Loucy (cell line): ENCODE results near the gene EP400.

Experiments used
- H2AFZ ChIP-seq: fragments of 200-600 bp; sonication (generic); 2 replicates; pipeline ENCODE4 v1.6.0; 2016; ENCODE audit warnings: antibody characterized with exemption, mild to moderate bottlenecking, low read length, moderate library complexity
- H3F3A ChIP-seq: fragments of 200-600 bp; 2 replicates; pipeline ENCODE4 v1.6.0; 2016; ENCODE audit warnings: antibody characterized with exemption, low read depth, mild to moderate bottlenecking
- H3K27me3 ChIP-seq: fragments of 200-600 bp; sonication (generic); 2 replicates; pipeline ENCODE4 v1.6.1; 2014; ENCODE audit warnings: low read length, mild to moderate bottlenecking; ENCODE audit not compliant: insufficient read depth, poor library complexity, severe bottlenecking
- H3K36me3 ChIP-seq: fragments of 200-600 bp; sonication (generic); 2 replicates; pipeline ENCODE4 v1.6.1; 2016; ENCODE audit warnings: low read length; ENCODE audit not compliant: insufficient read depth
- H3K4me1 ChIP-seq: fragments of 200-600 bp; sonication (generic); 2 replicates; pipeline ENCODE4 v1.5.1; 2014; ENCODE audit warnings: low read length, mild to moderate bottlenecking; ENCODE audit not compliant: insufficient read depth, poor library complexity, severe bottlenecking
- H3K4me2 ChIP-seq: fragments of 200-600 bp; sonication (generic); 2 replicates; pipeline ENCODE4 v1.6.0; 2014; ENCODE audit warnings: antibody characterized with exemption, low read length, low read depth, mild to moderate bottlenecking; ENCODE audit not compliant: poor library complexity, severe bottlenecking
- H3K4me3 ChIP-seq: fragments of 200-600 bp; sonication (generic); 2 replicates; pipeline ENCODE4 v1.5.1; 2014; ENCODE audit warnings: low read length, mild to moderate bottlenecking, mixed read lengths; ENCODE audit not compliant: poor library complexity, severe bottlenecking
- H3K79me2 ChIP-seq: fragments of 200-600 bp; sonication (generic); 2 replicates; pipeline ENCODE4 v1.6.1; 2014; ENCODE audit warnings: low read length; ENCODE audit not compliant: insufficient read depth
- H3K9ac ChIP-seq: fragments of 200-600 bp; sonication (generic); 2 replicates; pipeline ENCODE4 v1.6.0; 2014; ENCODE audit warnings: mild to moderate bottlenecking, low read depth, low read length, moderate library complexity; ENCODE audit not compliant: poor library complexity, severe bottlenecking
- H3K9me2 ChIP-seq: fragments of 200-600 bp; sonication (generic); replicated peaks from 2 replicates; pipeline ENCODE4 v1.6.1; 2016; ENCODE audit warnings: low read depth, low read length, mixed read lengths
- H3K9me3 ChIP-seq: fragments of 200-600 bp; sonication (generic); 2 replicates; pipeline ENCODE4 v1.6.1; 2014; ENCODE audit warnings: mild to moderate bottlenecking, antibody characterized with exemption, low read length, low read depth; ENCODE audit not compliant: insufficient read depth
- H4K20me1 ChIP-seq: fragments of 200-600 bp; sonication (generic); 2 replicates; pipeline ENCODE4 v1.6.0; 2014; ENCODE audit warnings: antibody characterized with exemption, low read length, mild to moderate bottlenecking; ENCODE audit not compliant: insufficient read depth, poor library complexity, severe bottlenecking
- EZH2phosphoT487 ChIP-seq: fragments of 200-600 bp; IDR thresholded peaks from 2 replicates; pipeline ENCODE4 v1.6.1; 2018; ENCODE audit warnings: antibody characterized with exemption, mild to moderate bottlenecking, moderate library complexity, borderline replicate concordance
- TF ChIP-seq, protein P1 (sequence below): fragments of 200-600 bp; sonication (generic); conservative IDR thresholded peaks from 2 replicates; pipeline ENCODE4 v1.5.1; 2014; ENCODE audit warnings: mild to moderate bottlenecking, antibody characterized with exemption, low read length

EP400 gene

DNA sequence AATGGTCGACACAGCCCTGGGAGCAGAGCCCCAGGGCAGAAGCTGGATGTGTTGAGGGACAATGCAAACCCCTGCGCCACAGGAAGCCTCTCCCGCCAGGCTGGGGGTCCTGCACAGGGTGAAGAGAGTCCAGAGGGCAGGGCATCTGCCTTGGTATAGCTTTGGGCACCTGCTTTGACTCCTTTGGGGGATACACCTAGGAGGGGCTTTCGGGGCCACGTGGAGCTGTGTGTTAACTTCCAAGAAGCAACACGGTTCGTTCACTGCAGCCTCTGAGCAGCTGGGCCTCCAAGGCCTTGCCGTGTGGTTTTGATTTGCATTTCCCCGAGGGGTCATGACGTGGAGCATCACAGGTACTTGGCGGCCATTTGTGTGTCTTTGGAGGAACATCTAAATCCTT is 26.5 kb upstream of the EP400 start:
- Histone ChIP-seq H3K27me3 (no peaks in the 10 kb centered on the region), H2AFZ (no peak overlapping the region), H3F3A (no peaks in the 10 kb centered on the region), H3K4me3 (no peak overlapping the region), H3K36me3 (peaks cover 22% of the 10 kb centered on the region; the same call in 1 of the 2 replicates), H3K4me1 (peaks cover under 1% of the 10 kb centered on the region), H3K4me2 (no peak overlapping the region), H4K20me1 (no peaks in the 10 kb centered on the region), H3K79me2 (no peaks in the 10 kb centered on the region), H3K9ac (no peak overlapping the region), H3K9me3 (no peaks in the 10 kb centered on the region), H3K9me2 (no peaks in the 10 kb centered on the region)
- TF ChIP-seq EZH2phosphoT487 = no peak

- Histone ChIP-seq H3K9ac (no peak overlapping the region), H2AFZ (no peak overlapping the region), H3K79me2 (peaks cover 29% of the 10 kb centered on the region), H3K4me3 (no peak overlapping the region), H3K4me2 (no peak overlapping the region), H3K27me3 (no peaks in the 10 kb centered on the region), H3K9me3 (no peaks in the 10 kb centered on the region), H3K36me3 (peaks cover 8% of the 10 kb centered on the region; the same call in 1 of the 2 replicates), H3K4me1 (peaks cover 13% of the 10 kb centered on the region), H3K9me2 (no peaks in the 10 kb centered on the region), H3F3A (no peaks in the 10 kb centered on the region), H4K20me1 (peaks cover 12% of the 10 kb centered on the region)
- TF ChIP-seq, protein P1, sequence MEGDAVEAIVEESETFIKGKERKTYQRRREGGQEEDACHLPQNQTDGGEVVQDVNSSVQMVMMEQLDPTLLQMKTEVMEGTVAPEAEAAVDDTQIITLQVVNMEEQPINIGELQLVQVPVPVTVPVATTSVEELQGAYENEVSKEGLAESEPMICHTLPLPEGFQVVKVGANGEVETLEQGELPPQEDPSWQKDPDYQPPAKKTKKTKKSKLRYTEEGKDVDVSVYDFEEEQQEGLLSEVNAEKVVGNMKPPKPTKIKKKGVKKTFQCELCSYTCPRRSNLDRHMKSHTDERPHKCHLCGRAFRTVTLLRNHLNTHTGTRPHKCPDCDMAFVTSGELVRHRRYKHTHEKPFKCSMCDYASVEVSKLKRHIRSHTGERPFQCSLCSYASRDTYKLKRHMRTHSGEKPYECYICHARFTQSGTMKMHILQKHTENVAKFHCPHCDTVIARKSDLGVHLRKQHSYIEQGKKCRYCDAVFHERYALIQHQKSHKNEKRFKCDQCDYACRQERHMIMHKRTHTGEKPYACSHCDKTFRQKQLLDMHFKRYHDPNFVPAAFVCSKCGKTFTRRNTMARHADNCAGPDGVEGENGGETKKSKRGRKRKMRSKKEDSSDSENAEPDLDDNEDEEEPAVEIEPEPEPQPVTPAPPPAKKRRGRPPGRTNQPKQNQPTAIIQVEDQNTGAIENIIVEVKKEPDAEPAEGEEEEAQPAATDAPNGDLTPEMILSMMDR = no peak
- TF ChIP-seq EZH2phosphoT487 = no peak
Observed at GRCh38 chr12:131927110-131928079, 22.3 kb upstream of the EP400 start.

DNA sequence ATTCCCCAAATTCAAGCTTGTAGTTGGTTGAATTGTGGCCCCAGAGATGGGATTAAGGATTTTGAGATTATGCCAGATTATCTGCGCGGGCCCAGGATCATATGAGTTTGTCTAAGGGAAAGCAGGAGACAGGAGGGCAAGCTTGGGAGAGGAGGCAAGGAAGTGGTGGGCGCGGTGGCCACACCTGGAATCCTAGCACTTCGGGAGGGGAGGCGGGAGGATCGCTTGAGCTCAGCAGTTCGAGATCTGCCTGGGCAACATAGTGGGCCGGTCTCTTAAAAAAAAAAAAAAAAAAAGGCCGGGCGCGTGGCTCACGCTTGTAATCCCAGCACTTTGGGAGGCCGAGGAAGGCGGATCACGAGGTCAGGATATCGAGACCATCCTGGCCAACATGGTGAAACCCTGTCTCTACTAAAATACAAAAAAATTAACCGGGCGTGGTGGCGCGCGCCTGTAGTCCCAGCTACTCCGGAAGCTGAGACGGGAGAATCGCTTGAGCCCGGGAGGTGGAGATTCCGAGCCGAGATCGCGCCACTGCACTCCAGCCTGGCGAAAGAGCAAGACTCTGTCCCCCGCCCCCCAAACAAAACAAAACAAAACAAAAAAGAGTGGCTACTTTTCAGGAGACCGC is 21.5 kb upstream of the EP400 start:
- peak overlapping the region; percentile 65 for H3K9ac ChIP-seq
- peaks cover 15% of the 10 kb centered on the region; the same call in 1 of the 2 replicates for H3K36me3 ChIP-seq
- H3K9me2 ChIP-seq = no peaks in the 10 kb centered on the region
- H3K27me3 ChIP-seq = no peaks in the 10 kb centered on the region
- no peaks in the 10 kb centered on the region for H3F3A ChIP-seq
- peaks cover 13% of the 10 kb centered on the region for H3K4me1 ChIP-seq
- peak overlapping the region; percentile 73 for H3K4me2 ChIP-seq
- H4K20me1 ChIP-seq = peaks cover 12% of the 10 kb centered on the region
- H3K4me3 ChIP-seq = peak overlapping the region; percentile 74
- peak overlapping the region; percentile 92 for H2AFZ ChIP-seq
- TF ChIP-seq EZH2phosphoT487 = no peak
- TF ChIP-seq, protein P1 = no peak
- peaks cover 32% of the 10 kb centered on the region for H3K79me2 ChIP-seq
- H3K9me3 ChIP-seq = no peaks in the 10 kb centered on the region
